GM18502 (cell line): ENCODE measurements around the gene DPM3.
"Not testable (repeated sequence)": the region's sequence is repeated elsewhere in the genome, so short reads cannot be mapped to it uniquely, and the experiment has no call there.

ENCODE experiments used
- ATAC-seq: cut with Tn5 transposase; IDR thresholded peaks from one replicate; pipeline ENCODE4 v1.9.1; 2021; ENCODE audit warnings: mild to moderate bottlenecking; ENCODE audit not compliant: unreplicated experiment, poor library complexity

Gene DPM3, protein sequence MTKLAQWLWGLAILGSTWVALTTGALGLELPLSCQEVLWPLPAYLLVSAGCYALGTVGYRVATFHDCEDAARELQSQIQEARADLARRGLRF

DNA sequence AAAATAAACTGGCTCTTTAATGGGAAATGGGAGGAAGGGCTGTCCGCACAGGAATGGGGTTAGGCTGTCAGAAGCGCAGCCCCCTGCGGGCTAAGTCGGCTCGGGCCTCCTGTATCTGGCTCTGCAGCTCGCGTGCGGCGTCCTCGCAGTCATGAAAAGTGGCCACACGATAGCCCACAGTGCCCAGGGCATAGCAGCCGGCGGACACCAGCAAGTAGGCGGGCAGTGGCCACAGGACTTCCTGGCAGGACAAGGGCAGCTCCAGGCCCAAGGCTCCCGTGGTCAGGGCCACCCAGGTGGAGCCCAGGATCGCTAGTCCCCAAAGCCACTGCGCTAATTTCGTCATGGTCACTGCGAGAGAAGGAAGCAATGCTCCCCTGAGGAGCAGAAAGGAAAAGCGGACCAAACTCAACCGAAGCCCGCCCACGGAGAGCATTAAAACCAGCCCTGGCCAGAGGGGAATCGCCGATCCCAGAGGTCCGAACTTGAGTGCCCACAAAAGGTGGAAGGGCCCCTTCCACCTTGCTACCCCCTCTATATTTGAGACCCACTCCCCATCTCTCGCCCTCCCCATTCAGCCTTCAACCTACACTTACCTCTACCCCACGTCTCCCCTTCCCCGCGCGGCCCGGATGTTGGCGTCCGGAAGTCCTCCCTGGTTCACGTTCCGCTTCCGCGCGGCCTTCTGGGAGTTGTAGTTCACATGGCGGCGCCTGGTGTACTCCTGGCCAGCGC is at the start of gene DPM3:
DPM3 (minus strand) TSS at position 637 of the 735 bp plus-strand sequence; CDS start at position 346, 291 bp downstream.
- ATAC-seq, result peak; percentile 64

DNA sequence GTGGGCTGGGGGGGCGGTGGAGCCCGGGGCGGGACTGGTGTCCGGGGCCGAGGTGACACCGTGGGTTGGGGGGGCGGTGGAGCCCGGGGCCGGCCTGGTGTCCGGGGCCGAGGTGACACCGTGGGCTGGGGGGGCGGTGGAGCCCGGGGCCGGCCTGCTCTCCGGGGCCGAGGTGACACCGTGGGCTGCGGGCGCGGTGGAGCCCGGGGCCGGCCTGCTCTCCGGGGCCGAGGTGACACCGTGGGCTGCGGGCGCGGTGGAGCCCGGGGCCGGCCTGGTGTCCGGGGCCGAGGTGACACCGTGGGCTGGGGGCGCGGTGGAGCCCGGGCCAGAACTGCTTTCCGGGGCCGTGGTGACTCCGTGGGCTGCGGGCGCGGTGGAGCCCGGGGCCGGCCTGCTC is 49.6 kb upstream of the DPM3 start:
- not testable (repeated sequence) for ATAC-seq

DNA sequence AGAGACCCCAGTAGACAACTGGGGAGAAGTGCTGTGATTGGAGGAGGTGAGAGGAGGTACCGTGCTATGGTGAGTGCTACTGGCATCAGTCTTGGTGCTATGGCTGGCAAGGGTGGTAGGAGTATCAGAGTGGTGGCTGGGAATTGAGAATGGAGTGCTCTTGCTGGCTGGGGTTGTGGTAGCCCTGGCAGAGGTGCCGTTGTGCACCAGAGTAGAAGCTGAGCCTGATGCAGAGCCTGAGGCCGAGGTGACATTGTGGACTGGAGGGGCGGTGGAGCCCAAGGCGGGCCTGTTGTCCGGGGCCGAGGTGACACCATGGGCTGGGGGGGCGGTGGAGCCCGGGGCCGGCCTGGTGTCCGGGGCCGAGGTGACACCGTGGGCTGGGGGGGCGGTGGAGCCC is 47.9 kb upstream of the DPM3 start:
- no peak for ATAC-seq

DNA sequence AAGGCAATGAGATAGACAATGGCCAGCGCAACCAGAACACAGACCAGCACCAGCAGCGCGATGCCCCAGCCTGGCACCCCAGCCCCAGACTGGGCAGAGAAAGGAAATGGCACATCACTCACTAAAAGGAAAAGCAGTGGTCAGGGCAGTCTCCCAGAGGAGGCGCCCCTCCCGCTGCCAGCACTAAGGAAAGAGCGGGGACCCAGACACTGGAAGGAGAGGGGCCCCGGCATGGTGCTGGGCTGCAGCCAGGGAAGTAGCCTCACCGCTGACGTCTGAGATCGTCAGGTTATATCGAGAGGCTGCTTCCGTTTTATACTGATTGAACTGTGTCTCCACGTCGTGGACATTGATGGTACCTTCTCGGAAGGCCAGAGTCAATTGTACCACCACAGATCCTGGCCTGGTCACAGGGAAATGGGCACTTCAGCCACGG is 47.1 kb upstream of the DPM3 start:
- ATAC-seq, result no peak

DNA sequence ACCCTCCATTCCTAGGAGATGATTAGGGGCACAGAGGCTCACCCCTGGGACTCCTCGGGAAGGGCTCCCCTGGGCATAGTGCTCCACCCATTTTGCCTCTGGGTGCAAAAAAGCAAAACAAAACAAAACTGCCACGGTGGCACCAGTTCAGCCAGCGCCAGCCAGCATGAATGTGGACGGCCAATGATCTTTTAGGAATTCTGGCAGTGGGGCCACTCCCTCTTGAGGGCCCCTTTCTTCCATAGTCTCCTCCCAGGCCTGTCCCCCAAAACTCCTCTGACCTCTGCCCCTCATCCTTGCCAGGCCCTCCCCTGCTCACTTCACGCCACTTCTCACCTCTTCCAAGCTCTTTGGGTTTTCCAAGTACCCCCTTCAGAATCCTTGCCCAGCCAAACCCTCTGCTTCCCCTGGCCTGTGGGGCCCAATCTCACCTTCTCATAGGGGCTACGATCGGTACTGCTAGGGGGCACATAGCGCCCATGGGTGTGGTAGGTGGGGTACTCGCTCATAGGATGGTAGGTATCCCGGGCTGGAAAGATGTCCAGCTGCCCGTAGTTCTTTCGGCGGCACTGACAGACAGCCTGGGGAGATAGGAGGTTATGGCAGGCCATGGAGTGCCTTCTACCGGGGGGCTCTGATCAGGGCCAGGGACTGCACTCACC is 46.6 kb upstream of the DPM3 start:
- ATAC-seq, result no peak

DNA sequence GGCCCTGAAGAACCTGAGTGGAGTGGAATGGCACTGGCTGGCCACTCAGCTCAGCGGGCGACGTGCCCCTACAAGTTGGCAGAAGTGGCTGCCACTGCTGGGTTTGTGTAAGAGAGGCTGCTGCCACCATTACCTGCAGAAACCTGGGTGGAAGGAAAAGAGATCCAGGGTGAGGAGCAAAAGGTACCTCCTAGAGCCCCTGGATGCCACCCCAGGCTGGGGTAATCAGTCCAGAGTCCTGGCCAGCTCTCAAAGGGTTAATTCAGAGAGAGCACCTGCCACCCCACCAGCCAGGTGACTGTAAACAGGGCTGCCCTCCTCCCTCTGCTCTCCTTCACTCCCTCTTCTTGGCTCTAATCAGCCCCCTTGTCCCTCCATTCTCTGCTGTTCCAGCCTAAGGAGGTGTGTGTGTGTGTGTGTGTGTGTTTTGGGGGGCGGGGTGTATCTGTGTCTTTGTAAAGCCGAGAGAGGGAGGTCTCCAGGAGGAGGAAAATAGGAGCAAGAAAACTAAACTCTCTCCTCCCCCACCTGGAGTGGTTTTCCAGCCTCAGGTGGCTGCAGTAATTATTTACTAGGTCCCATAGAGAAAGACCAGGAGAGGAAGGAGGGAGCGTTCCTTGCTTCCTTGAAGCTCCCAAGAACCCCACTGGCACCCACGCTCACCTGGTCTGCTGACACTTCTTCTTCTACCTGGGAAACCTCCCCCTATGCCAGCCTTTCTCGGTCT is 45.9 kb upstream of the DPM3 start:
- ATAC-seq, result no peak

DNA sequence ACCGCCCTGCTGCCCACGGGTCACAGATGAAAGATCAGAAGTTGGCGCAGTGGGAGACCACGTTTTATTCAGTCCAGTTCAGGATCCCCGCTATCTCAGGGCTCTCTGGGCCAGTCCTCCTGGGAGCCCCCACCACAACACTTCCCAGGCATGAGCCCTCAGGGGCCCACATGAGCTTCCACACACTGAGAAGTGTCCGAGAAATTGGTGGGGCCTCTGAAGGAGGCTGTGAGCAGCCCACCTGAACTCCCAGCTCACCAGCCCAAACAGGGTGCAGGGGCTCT is 45.4 kb upstream of the DPM3 start:
- peak; percentile 6 for ATAC-seq

DNA sequence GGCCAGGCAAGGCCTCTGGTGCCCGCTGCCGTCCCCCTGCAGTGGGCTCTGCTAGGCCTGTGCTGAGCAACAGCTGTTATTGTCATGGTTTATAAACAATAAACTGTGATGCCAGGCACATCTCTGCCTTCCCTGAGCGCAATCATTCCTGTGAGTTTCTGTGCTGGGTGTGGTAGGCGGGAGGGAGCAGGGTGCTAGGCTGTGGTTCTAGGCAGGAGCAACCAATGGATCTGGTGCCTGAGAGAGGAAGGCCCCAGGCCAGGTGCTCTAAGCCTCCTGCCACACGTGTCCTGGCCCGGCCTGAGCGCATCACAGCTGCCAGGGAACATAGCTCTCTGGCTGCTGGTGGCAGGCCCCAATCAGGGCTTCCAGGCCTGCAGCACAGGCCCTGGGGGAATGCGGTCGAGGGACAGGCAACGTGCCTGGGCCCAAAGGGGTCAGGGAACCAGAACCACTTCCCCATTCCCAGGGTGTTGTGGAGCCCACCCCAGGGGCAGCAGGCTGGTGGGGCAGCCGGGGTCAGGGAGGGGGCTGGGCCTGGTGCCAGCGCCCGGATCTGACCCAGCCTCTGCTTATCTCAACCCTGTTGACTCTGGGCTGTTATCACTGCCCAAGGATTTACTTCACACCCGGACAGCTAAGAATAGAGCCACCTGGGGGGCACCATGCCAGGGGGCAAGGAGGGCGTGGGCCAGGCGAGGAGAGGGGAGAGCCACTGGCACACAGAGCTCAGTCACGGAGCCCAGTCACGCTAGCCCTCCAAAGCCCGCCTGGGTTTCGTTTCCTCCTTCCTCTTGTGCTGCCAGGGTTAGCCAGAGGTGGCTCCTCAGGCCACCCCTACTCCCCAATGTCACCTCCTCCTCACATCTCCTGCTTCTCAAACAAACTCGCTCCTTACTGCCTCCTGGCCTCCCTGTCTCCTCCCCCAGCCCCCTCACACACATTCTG is 44.8 kb upstream of the DPM3 start:
- ATAC-seq, result peak; percentile 82

DNA sequence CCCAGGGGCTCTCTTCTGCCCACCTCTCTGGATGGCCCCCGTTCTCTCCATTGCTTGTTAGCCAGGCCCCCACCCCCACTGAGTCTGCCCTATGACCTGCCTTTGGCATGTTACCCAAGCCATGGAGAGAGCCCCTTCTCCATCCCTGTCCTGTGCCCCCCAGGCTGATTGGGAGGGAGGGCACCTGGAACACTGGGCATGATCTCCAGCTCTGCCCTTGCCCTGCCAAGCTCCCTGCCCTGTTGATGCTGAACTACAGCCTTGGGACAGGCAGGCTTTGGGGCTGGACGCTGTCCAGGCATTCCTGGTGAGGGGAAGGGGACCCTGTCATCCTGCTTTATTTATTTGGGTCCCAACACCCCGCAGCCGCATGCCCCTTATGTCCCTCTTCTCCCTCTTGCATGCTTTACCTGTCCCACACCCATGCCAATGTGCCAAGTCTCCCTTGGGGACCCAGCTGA is 44.0 kb upstream of the DPM3 start:
- ATAC-seq, result no peak

DNA sequence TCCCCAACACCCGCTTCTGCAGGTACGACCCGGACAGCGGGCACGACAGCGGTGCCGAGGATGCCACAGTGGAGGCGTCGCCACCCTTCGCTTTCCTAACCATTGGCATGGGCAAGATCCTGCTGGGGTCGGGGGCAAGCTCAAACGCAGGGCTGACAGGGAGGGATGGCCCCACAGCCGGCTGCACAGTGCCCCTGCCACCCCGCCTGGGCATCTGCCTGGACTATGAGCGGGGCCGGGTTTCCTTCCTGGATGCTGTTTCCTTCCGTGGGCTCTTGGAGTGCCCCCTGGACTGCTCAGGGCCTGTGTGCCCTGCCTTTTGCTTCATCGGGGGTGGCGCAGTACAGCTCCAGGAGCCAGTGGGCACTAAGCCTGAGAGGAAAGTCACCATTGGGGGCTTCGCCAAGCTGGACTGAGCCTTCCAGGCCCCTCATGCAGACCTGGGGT is 43.5 kb upstream of the DPM3 start:
- ATAC-seq, result no peak

DNA sequence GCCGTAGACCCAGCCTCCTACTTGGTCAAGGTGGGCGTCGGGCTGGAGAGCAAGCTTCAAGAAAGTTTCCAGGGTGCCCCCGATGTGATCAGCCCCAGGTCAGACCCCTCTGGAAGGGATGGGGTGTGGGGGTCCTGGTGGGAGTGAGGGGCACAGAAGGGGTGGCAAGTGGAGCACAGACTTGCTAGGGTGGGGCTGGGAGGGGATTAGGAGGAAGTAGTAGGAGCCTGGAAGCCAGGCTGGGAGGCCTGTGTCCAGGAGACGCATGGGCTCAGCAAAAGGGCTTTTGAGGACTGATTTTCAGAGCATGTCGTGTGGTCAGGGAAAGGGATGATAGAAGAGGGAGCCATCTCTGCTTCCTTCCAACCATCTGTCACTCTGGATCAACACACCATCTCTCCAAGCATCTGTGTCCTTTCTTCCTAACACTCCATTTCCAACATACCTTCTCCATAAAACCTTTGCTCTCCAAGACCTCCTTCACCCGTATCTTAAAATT is 41.8 kb upstream of the DPM3 start:
- no peak for ATAC-seq

DNA sequence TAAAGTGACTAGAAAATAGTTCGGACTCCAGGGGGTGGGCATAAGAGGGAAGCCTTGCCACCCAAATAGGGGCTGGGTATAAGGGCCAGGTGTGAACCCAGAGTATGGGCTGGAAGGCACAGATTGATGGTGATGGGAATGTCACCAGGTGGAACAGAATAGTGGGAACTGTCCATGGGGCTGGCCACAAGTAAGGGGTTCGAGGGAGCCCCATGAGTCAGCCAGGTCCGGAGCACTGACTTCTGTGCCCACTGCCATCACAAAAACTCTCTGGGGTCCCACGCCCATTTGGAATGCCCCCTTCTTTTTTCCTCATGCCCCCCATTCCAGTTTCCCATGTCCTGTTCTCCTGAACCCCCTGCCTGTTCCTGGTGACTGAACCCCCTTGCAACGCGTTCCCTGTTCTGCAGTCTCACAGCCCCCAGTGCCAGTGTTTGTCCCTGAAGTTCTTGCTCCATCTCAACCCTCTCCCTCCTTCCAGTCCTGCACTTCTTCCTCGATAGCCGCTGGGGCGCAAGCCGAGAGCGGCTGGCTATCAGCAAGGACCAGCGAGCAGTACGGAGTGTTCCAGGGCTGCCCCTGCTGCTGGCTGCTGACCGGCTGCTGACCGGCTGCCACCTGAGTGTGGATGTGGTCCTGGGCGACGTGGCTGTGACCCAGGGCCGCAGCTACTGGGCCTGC is 41.2 kb upstream of the DPM3 start:
- no peak for ATAC-seq

DNA sequence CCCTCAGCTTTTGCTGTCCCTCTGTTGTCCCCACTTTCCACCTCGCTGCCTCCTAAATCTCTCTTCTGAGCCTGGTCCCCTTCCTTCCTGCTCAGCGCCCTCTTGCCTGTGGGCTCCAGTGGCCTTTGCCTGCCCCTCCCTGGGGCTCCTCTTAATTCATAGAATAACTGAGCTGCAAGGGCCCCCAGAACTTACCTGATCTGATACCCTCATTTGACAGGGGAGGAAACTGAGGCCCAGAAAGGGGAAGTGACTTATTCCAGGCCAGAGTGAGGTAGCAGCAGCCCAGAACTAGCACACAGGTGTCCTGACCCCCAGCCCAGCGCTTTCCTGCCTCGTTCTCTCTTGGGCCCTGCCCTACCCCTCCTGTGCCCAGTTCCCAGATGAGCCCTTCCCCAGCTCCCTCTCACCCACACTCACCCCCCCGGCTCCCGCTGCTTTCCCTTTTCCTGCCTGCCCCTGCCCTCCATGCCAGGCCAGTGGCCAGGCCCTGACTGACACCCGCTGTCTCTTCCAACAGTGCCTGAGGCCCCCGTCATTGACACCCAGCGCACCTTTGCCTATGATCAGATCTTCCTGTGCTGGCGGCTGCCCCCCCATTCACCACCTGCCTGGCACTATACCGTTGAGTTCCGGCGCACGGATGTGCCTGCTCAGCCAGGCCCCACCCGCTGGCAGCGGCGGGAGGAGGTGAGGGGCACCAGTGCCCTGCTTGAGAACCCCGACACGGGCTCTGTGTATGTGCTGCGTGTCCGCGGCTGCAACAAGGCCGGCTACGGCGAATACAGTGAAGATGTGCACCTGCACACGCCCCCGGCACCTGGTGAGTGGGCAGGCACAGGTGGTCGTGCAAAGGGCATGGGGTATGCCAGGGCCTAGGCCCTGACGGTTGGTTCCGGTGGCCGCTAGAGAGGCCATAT is 39.0 kb upstream of the DPM3 start:
- ATAC-seq, result no peak

DNA sequence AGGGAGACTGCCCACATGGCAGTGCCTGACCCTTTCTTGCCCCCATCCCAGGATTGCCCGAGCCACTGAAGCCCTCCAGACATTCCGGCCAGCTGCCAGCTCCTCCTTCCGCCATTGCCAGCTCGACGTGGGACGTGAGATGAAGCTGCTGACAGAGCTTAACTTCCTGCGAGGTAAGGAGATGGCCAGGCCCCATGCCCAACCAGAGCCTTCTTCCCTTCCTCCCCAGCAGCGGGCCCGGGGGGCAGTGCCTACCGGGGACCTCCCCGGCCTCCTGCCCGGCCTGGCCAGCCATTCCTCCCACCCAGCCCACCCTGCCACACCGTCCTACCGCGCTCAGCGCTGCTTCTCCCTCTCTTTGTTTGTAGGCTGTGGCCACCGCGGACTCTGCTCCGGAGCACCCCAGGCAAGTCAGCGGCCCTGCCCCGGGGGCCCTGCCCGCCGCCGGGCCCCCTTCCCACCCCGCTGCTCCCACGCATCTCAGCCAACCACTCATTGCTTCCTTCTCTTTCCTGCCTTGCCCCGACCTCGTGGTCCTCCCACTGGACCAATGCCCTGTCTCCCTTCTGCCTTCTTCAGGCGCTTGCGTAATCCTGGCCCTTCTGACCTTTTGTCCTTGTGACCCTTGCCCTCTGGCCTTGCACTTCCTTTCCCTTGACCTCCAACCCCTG is 38.2 kb upstream of the DPM3 start:
- ATAC-seq, result no peak

DNA sequence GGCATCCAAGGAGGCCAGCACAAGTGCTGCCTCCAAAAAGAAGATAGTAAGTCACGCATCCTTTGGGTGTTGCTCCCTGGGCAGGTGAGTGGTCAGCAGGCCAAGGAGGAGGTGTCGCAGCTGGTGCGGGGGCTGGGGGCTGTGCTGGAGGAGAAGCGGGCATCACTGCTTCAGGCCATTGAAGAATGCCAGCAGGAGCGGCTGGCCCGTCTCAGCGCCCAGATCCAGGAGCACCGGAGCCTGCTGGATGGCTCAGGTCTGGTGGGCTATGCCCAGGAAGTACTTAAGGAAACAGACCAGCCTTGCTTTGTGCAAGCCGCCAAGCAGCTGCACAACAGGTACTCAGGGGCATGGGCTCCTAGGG is 37.6 kb upstream of the DPM3 start:
- ATAC-seq, result no peak

DNA sequence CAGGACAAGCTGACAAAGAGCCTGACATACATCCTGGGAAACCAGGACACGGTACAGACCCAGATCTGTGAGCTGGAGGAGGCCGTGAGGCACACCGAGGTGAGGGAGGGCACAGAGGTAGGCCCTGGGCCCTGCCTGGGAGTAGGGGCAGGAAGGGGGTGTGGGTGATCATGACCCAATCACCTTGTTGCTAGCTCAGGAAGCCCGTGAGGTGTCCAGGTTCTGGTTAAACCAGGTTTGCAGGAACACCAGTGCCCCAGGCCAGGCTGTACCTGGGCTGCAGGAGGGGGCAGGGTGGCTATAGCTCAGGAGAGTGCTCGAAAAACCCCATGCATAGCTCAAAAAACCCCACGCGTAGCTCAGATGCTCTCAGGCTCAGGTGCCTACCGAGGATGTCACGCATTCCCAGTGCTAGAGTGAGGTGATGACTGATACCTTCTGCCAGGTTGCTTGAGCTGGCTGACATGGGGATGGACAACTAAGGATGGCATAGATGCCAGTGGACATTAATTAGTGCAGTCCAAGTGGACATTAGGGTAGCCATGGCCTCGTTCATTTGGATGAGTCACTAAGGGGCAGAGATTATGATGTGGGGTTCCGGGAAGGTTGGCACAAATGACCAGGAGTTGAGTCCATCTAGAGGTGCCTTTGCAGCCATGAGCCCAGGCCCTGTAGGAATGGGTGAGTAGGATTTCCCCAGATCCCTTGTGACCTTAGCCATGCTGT is 37.0 kb upstream of the DPM3 start:
- no peak for ATAC-seq

DNA sequence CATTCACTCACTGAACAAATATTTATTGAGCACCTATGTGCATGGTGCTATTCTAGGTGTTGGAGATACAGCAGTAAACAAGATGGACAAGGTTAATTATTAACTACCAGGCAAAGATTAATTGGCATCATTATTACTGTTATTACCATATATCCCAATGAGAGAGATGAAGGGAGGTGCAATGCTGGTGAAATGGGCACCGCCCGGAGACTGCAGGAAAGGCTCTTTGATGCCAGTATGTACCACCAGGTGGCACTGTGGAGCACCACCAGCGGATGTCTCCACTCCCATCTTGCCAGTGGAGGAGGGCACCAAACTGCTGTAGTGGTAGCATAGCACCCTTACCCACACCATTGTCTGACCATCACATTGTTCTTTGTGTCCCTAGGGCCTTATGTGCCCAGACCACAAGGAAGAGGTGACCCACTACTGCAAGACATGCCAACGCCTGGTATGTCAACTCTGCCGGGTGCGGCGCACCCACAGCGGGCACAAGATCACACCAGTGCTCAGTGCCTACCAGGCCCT is 36.3 kb upstream of the DPM3 start:
- no peak for ATAC-seq
